ENCODE measurements around the gene HCRTR1.

The HCRTR1 gene

DNA sequence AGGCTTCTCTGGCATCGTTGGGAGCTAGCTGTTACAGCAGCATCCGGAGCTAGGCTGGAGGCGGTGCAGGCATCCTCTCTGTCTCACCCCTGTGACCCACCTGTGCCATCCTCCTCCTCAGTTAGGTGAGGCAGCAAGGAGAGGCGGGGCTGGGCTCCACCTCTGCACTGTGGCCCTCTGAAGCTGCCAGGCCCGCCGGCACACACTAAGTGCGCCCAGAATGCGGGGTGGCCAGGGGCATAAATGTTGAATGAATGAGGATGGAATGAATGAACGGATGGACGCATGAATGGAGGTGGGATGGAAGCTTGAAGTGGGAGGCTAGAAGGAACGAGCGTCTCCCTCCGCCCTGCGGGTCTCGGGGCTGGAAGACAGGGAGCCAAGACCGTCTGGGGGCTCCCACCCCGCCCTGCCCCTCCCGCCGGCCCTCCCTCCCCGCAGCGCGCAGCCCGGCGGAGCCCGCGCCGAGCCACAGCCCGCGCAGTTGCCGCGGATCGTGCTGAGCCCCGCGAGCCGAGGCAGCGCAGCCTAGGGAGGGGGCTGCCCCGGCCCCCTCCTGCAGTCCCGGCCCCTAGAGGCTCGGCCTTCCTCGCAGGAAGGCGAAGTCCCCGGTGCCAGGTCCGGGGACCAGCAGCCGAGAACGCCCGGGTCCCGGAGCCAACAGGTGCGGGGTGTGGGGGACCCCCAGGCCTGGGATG lies at the start of gene HCRTR1:
TSS of gene HCRTR1 (plus strand) at position 472 of the 698 bp plus-strand sequence. CDS start 1,504 bp downstream, outside the sequence.
- DNase-seq (ENCODE audit: low read depth), result no peak
- peak within 1 kb of the TSS; percentile 56 for H3K4me3 ChIP-seq (ENCODE audit: low read length)
- TF ChIP-seq, protein P1, sequence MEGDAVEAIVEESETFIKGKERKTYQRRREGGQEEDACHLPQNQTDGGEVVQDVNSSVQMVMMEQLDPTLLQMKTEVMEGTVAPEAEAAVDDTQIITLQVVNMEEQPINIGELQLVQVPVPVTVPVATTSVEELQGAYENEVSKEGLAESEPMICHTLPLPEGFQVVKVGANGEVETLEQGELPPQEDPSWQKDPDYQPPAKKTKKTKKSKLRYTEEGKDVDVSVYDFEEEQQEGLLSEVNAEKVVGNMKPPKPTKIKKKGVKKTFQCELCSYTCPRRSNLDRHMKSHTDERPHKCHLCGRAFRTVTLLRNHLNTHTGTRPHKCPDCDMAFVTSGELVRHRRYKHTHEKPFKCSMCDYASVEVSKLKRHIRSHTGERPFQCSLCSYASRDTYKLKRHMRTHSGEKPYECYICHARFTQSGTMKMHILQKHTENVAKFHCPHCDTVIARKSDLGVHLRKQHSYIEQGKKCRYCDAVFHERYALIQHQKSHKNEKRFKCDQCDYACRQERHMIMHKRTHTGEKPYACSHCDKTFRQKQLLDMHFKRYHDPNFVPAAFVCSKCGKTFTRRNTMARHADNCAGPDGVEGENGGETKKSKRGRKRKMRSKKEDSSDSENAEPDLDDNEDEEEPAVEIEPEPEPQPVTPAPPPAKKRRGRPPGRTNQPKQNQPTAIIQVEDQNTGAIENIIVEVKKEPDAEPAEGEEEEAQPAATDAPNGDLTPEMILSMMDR (conservative IDR thresholded peaks at IDR 0.05; ENCODE audit: low read depth, low read length), result no peak

DNA sequence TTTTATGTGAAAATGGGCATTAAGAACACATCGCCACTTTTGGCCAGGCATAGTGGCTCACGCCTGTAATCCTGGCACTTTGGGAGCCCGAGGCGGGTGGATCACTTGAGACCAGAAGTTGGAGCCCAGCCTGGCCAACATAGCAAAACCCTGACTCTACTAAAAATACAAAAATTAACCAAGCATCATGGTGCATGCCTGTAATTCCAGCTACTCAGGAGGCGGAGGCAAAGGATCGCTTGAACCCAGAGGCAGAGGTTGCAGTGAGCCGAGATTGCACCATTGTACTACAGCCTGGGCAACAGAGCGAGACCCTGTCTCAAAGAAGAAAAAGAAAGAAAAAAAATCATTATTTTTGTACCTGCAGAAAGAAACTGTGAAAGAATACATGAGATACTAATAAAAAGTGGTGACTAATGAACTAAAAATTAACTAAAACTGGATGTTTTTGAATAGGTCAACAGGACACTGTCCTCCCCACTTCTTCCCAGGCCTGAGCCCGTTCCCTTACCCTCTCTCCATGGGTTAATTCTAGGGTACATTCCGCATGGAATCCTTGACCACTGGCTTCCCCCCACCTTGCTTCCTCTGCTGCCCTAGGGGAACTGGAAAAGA lies 49.4 kb upstream of the HCRTR1 start:
- H3K4me3 ChIP-seq (ENCODE audit: low read length), result no peak overlapping the region
- TF ChIP-seq, protein P1 (conservative IDR thresholded peaks at IDR 0.05; ENCODE audit: low read depth, low read length), result no peak
- DNase-seq (ENCODE audit: low read depth), result no peak

DNA sequence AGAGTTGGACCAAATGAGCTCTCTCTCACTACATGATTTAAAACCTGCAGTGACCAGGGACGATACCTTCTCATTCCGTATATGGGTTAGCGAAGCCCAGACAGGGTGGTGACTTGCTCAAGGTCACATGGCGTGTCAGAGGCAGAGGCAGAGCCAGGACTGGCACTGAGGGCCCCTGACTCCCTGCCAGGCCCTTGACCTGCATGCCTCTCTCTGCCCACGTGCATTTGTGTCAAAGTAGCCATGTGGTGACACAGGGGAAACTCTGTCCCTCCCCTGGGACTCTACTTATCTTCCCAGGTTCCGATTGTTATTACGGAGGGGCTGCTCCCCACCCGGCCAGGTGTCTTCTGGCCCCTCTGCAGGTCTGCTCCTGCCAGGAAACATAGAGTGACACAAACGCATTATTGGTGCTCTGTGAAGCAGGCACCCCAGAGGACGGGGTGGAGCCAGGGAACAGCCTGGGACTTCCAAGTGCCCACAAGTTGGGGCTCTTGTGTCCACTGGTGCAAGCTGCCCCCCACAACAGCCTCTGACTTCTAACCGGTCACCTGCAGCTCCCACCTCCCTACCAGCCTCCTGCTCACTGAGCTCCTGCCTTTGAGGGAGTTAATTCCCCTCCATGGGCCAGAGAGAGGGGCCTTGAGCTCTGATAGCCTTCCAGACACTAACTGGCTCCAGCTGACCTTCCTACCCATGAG lies 48.4 kb upstream of the HCRTR1 start:
- H3K4me3 ChIP-seq (ENCODE audit: low read length), result no peak overlapping the region
- no peak for DNase-seq (ENCODE audit: low read depth)
- TF ChIP-seq, protein P1 (conservative IDR thresholded peaks at IDR 0.05; ENCODE audit: low read depth, low read length), result no peak

DNA sequence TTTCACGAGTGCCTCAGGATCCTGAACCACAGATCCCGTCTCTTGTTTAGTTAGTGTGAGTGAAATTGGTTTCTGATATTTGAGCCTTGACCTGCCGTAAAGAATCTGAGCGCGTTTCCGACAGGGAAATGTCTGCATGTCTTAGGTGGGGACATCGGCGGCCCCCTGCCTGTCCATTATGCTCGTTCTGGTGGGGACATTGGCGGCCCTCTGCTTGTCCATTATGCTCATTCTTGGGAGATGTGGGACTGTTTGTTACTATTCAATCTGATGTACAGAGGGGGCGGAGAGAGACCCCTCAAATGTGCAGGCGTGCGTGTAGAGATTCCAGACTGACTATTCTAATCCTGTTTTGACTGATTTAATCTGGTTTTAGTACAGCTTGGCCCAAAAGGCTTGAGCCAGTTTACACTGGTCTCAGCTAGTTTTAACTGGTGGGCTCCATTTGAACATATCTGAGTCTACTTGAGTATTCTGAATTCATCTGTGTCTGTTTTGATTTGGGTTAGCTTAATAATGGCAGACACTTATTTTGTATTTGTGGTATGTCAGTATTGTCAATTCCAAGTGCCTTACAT lies 47.8 kb upstream of the HCRTR1 start:
- TF ChIP-seq, protein P1 (conservative IDR thresholded peaks at IDR 0.05; ENCODE audit: low read depth, low read length), result no peak
- no peak overlapping the region for H3K4me3 ChIP-seq (ENCODE audit: low read length)
- DNase-seq (ENCODE audit: low read depth), result no peak

DNA sequence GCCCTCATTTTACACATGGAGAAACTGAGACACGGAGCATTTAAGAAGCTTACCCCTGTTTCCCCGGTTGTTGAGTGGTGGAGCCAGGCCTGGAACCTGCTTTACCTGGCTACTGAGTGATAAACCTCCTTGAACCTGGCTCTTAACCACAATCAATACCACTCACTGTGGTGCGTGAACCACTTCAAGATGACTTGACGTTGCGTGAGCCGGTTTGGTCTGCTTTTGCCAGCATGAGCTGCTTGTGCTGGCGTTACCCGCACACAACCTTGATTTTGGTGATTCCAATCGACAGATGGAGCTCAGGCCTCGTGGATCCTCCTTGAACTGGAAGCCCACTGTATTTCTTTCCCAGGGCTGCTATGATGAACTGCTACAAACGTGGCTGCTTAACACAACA lies 47.3 kb upstream of the HCRTR1 start:
- TF ChIP-seq, protein P1 (conservative IDR thresholded peaks at IDR 0.05; ENCODE audit: low read depth, low read length), result no peak
- no peak for DNase-seq (ENCODE audit: low read depth)
- H3K4me3 ChIP-seq (ENCODE audit: low read length), result no peak overlapping the region

DNA sequence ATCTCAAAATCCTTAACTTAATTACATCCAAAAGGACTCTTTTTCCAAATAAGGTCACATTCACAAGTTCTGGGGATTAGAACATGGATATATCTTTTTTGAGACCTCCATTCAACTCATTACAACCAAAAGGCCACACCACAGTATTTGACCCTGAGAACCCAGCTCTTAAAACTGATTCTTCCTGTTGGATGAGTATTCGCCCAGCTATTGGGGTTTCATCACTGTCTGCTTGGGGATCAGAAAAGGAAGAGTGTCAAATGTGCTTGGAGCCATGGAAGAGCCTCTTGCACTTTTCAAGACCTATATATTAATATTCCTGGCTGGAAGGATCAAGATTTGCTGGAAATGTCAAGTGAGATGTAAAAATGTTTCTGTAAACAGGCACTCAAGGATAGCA lies 46.6 kb upstream of the HCRTR1 start:
- H3K4me3 ChIP-seq (ENCODE audit: low read length), result no peak overlapping the region
- DNase-seq (ENCODE audit: low read depth), result no peak
- TF ChIP-seq, protein P1 (conservative IDR thresholded peaks at IDR 0.05; ENCODE audit: low read depth, low read length), result no peak
